HL-60/S4 treated with retinoic acid at 250 ng/mL for 4 days and 3 days (cell line): ENCODE data around the gene CD40.

Experiments
- in situ Hi-C: fragments of 300-500 bp; cut with MboI; formaldehyde crosslinking; loops from 2 replicates; pipeline ENCODE4 v1.7.0; 2022; ENCODE audit warnings: low sequenced_read_pairs

The CD40 gene

GRCh38 chr20:46169245-46170171 is 51.4 kb downstream of the CD40 start:
- in situ Hi-C loops: no loop called here

- in situ Hi-C loops: no loop called here
Measured at GRCh38 chr20:46171476-46171875, 53.4 kb downstream of the CD40 start.

- in situ Hi-C loops: no loop called here
Measured at GRCh38 chr20:46171909-46172308, 53.8 kb downstream of the CD40 start.

- in situ Hi-C loops: no loop called here
Measured at GRCh38 chr20:46172455-46172854, 54.3 kb downstream of the CD40 start.

- in situ Hi-C loops: no loop called here
Measured at GRCh38 chr20:46172961-46173536, 54.9 kb downstream of the CD40 start.

GRCh38 chr20:46173652-46174468 is 55.7 kb downstream of the CD40 start:
- in situ Hi-C loops: no loop called here

- in situ Hi-C loops: no loop called here
Measured at GRCh38 chr20:46174469-46175126, 56.5 kb downstream of the CD40 start.

- in situ Hi-C loops: no loop called here
Measured at GRCh38 chr20:46175127-46175494, 57.0 kb downstream of the CD40 start.

GRCh38 chr20:46176739-46177378 is 58.7 kb downstream of the CD40 start:
- in situ Hi-C loops: no loop called here

- in situ Hi-C loops: no loop called here
Measured at GRCh38 chr20:46177768-46178167, 59.7 kb downstream of the CD40 start.

GRCh38 chr20:46178891-46179290 is 60.8 kb downstream of the CD40 start:
- in situ Hi-C loops: no loop called here
